ENCODE results near the gene TRANK1. TPM values are rescaled to one million over a fixed set of nuclear protein-coding genes. Genes with fewer than 3 reads are reported as not detected.

Gene TRANK1
- total and polyA plus RNA-seq, 5 donors from 2014 or later: 24.6 to 139 (median 29.1) TPM

GRCh38 chr3:36868614-36869436 lies 76.0 kb downstream of the TRANK1 start:
- H3K27me3 Mint-ChIP-seq: no peaks in the 10 kb centered on the region
- peaks cover 42% of the 10 kb centered on the region for H3K36me3 Mint-ChIP-seq
- DNase-seq (peak; percentile 19 to 72 (median 52)), ATAC-seq (ENCODE audit: low read depth in 2 of 2) (peak; percentile 60 to 78)
- peak overlapping the region in 2 of 3 donors; percentile 85 to 89 for H3K27ac Mint-ChIP-seq
- Histone ChIP-seq H3K36me3 (ENCODE audit: control insufficient read depth, insufficient read depth, low read length) (peaks cover 45% of the 10 kb centered on the region), H3K9me3 (ENCODE audit: control insufficient read depth in 2 of 2, low read length in 2 of 2) (no peaks in the 10 kb centered on the region), H3K27ac (ENCODE audit: insufficient read depth, low read length, poor library complexity, severe bottlenecking) (no peak overlapping the region), H3K4me3 (ENCODE audit: low read depth, low read length) (no peak overlapping the region), H3K27me3 (ENCODE audit: control insufficient read depth, insufficient read depth, low read length) (no peaks in the 10 kb centered on the region), H3K4me1 (ENCODE audit: control insufficient read depth, insufficient read depth, low read length, poor library complexity, severe bottlenecking) (peaks cover 9% of the 10 kb centered on the region)
- H3K9me3 Mint-ChIP-seq: no peaks in the 10 kb centered on the region
- H3K4me1 Mint-ChIP-seq: peaks cover 22 to 34% (median 29%) of the 10 kb centered on the region in 4 donors
- no peak overlapping the region for H3K4me3 Mint-ChIP-seq

- no peak overlapping the region for H3K27ac Mint-ChIP-seq
- H3K4me1 Mint-ChIP-seq: peaks cover 27 to 38% (median 31%) of the 10 kb centered on the region in 4 donors
- H3K9me3 Mint-ChIP-seq: no peaks in the 10 kb centered on the region
- no peak overlapping the region for H3K4me3 Mint-ChIP-seq
- H3K4me1 ChIP-seq (ENCODE audit: control insufficient read depth, insufficient read depth, low read length, poor library complexity, severe bottlenecking): peaks cover 11% of the 10 kb centered on the region
- peaks cover 47% of the 10 kb centered on the region for H3K36me3 ChIP-seq (ENCODE audit: control insufficient read depth, insufficient read depth, low read length)
- H3K4me3 ChIP-seq (ENCODE audit: low read depth, low read length): no peak overlapping the region
- peaks cover 43% of the 10 kb centered on the region for H3K36me3 Mint-ChIP-seq
- DNase-seq (no peak), ATAC-seq (ENCODE audit: low read depth in 2 of 2) (no peak)
- H3K27ac ChIP-seq (ENCODE audit: insufficient read depth, low read length, poor library complexity, severe bottlenecking): no peak overlapping the region
- H3K9me3 ChIP-seq (ENCODE audit: control insufficient read depth in 2 of 2, low read length in 2 of 2): no peaks in the 10 kb centered on the region
- H3K27me3 ChIP-seq (ENCODE audit: control insufficient read depth, insufficient read depth, low read length): no peaks in the 10 kb centered on the region
- no peaks in the 10 kb centered on the region for H3K27me3 Mint-ChIP-seq
These were observed 77.0 kb downstream of the TRANK1 start for GRCh38 chr3:36867810-36868209.

GRCh38 chr3:36866368-36866767 lies 78.5 kb downstream of the TRANK1 start:
- Mint-ChIP-seq H3K9me3 (no peaks in the 10 kb centered on the region), H3K4me3 (no peak overlapping the region), H3K27ac (peak overlapping the region in 2 of 3 donors; percentile 20 to 57), H3K36me3 (peaks cover 40% of the 10 kb centered on the region), H3K4me1 (peaks cover 25 to 38% (median 32%) of the 10 kb centered on the region in 4 donors), H3K27me3 (no peaks in the 10 kb centered on the region)
- Histone ChIP-seq H3K9me3 (ENCODE audit: control insufficient read depth in 2 of 2, low read length in 2 of 2) (no peaks in the 10 kb centered on the region), H3K36me3 (ENCODE audit: control insufficient read depth, insufficient read depth, low read length) (peaks cover 49% of the 10 kb centered on the region), H3K27me3 (ENCODE audit: control insufficient read depth, insufficient read depth, low read length) (no peaks in the 10 kb centered on the region), H3K4me1 (ENCODE audit: control insufficient read depth, insufficient read depth, low read length, poor library complexity, severe bottlenecking) (peaks cover 11% of the 10 kb centered on the region), H3K4me3 (ENCODE audit: low read depth, low read length) (no peak overlapping the region), H3K27ac (ENCODE audit: insufficient read depth, low read length, poor library complexity, severe bottlenecking) (no peak overlapping the region)
- DNase-seq: no peak
- no peak for ATAC-seq (ENCODE audit: low read depth in 2 of 2)

- Histone ChIP-seq H3K9me3 (ENCODE audit: control insufficient read depth in 2 of 2, low read length in 2 of 2) (no peaks in the 10 kb centered on the region), H3K27me3 (ENCODE audit: control insufficient read depth, insufficient read depth, low read length) (no peaks in the 10 kb centered on the region), H3K4me3 (ENCODE audit: low read depth, low read length) (peak overlapping the region; percentile 17), H3K4me1 (ENCODE audit: control insufficient read depth, insufficient read depth, low read length, poor library complexity, severe bottlenecking) (peaks cover 11% of the 10 kb centered on the region), H3K36me3 (ENCODE audit: control insufficient read depth, insufficient read depth, low read length) (peaks cover 55% of the 10 kb centered on the region), H3K27ac (ENCODE audit: insufficient read depth, low read length, poor library complexity, severe bottlenecking) (no peak overlapping the region)
- Mint-ChIP-seq H3K36me3 (peaks cover 53% of the 10 kb centered on the region), H3K4me3 (peak overlapping the region in 3 of 4 donors; percentile 26 to 73 (median 72)), H3K9me3 (no peaks in the 10 kb centered on the region), H3K4me1 (peaks cover 24 to 39% (median 32%) of the 10 kb centered on the region in 4 donors), H3K27ac (peak overlapping the region in 2 of 3 donors; percentile 36 to 87), H3K27me3 (no peaks in the 10 kb centered on the region)
- ATAC-seq (ENCODE audit: low read depth in 2 of 2): peak in 1 of 2 donors; percentile 19
- DNase-seq: peak in 1 of 3 donors; percentile 16
These were observed 80.4 kb downstream of the TRANK1 start for GRCh38 chr3:36864180-36865053.

GRCh38 chr3:36862076-36862755 lies 82.6 kb downstream of the TRANK1 start:
- no peaks in the 10 kb centered on the region for H3K27me3 ChIP-seq (ENCODE audit: control insufficient read depth, insufficient read depth, low read length)
- H3K27ac Mint-ChIP-seq: peak overlapping the region in 2 of 3 donors; percentile 24 to 74
- H3K4me3 ChIP-seq (ENCODE audit: low read depth, low read length): no peak overlapping the region
- no peaks in the 10 kb centered on the region for H3K27me3 Mint-ChIP-seq
- peak overlapping the region in 1 of 4 donors; percentile 1 for H3K4me3 Mint-ChIP-seq
- H3K36me3 ChIP-seq (ENCODE audit: control insufficient read depth, insufficient read depth, low read length): peaks cover 68% of the 10 kb centered on the region
- peaks cover 11% of the 10 kb centered on the region for H3K4me1 ChIP-seq (ENCODE audit: control insufficient read depth, insufficient read depth, low read length, poor library complexity, severe bottlenecking)
- no peaks in the 10 kb centered on the region for H3K9me3 Mint-ChIP-seq
- no peaks in the 10 kb centered on the region for H3K9me3 ChIP-seq (ENCODE audit: control insufficient read depth in 2 of 2, low read length in 2 of 2)
- peaks cover 71% of the 10 kb centered on the region for H3K36me3 Mint-ChIP-seq
- DNase-seq (no peak), ATAC-seq (ENCODE audit: low read depth in 2 of 2) (no peak)
- H3K27ac ChIP-seq (ENCODE audit: insufficient read depth, low read length, poor library complexity, severe bottlenecking): no peak overlapping the region
- peaks cover 19 to 34% (median 29%) of the 10 kb centered on the region in 4 donors for H3K4me1 Mint-ChIP-seq

- peak overlapping the region in 1 of 3 donors; percentile 8 for H3K27ac Mint-ChIP-seq
- peaks cover 83% of the 10 kb centered on the region for H3K36me3 ChIP-seq (ENCODE audit: control insufficient read depth, insufficient read depth, low read length)
- no peak overlapping the region for H3K4me3 Mint-ChIP-seq
- no peak overlapping the region for H3K4me3 ChIP-seq (ENCODE audit: low read depth, low read length)
- H3K27me3 Mint-ChIP-seq: no peaks in the 10 kb centered on the region
- ATAC-seq (ENCODE audit: low read depth in 2 of 2) (no peak), DNase-seq (no peak)
- H3K9me3 ChIP-seq (ENCODE audit: control insufficient read depth in 2 of 2, low read length in 2 of 2): no peaks in the 10 kb centered on the region
- no peaks in the 10 kb centered on the region for H3K27me3 ChIP-seq (ENCODE audit: control insufficient read depth, insufficient read depth, low read length)
- no peaks in the 10 kb centered on the region for H3K9me3 Mint-ChIP-seq
- peaks cover 9% of the 10 kb centered on the region for H3K4me1 ChIP-seq (ENCODE audit: control insufficient read depth, insufficient read depth, low read length, poor library complexity, severe bottlenecking)
- H3K36me3 Mint-ChIP-seq: peaks cover 79% of the 10 kb centered on the region
- peaks cover 7 to 15% (median 14%) of the 10 kb centered on the region in 4 donors for H3K4me1 Mint-ChIP-seq
- no peak overlapping the region for H3K27ac ChIP-seq (ENCODE audit: insufficient read depth, low read length, poor library complexity, severe bottlenecking)
These were observed 85.4 kb downstream of the TRANK1 start for GRCh38 chr3:36859494-36859893.

- no peaks in the 10 kb centered on the region for H3K27me3 Mint-ChIP-seq
- no peak for ATAC-seq (ENCODE audit: low read depth in 2 of 2)
- Histone ChIP-seq H3K9me3 (ENCODE audit: control insufficient read depth in 2 of 2, low read length in 2 of 2) (no peaks in the 10 kb centered on the region), H3K27ac (ENCODE audit: insufficient read depth, low read length, poor library complexity, severe bottlenecking) (no peak overlapping the region), H3K4me1 (ENCODE audit: control insufficient read depth, insufficient read depth, low read length, poor library complexity, severe bottlenecking) (no peaks in the 10 kb centered on the region), H3K36me3 (ENCODE audit: control insufficient read depth, insufficient read depth, low read length) (peaks cover 89% of the 10 kb centered on the region), H3K4me3 (ENCODE audit: low read depth, low read length) (no peak overlapping the region), H3K27me3 (ENCODE audit: control insufficient read depth, insufficient read depth, low read length) (no peaks in the 10 kb centered on the region)
- H3K36me3 Mint-ChIP-seq: peaks cover 68% of the 10 kb centered on the region
- no peak overlapping the region for H3K4me3 Mint-ChIP-seq
- DNase-seq: no peak
- H3K9me3 Mint-ChIP-seq: no peaks in the 10 kb centered on the region
- H3K27ac Mint-ChIP-seq: no peak overlapping the region
- peaks cover 0 to 4% (median 3%) of the 10 kb centered on the region in 4 donors for H3K4me1 Mint-ChIP-seq
These were observed 92.8 kb downstream of the TRANK1 start for GRCh38 chr3:36852071-36852470.
